Osteoblast (primary cell): Measurements from ENCODE around the gene VSTM1. TPM values are rescaled to one million over a fixed set of nuclear protein-coding genes. Genes with fewer than 3 reads are reported as not detected.

Experiments used
- DNase-seq: peaks from one replicate; pipeline ENCODE4 v3.0.0; 2011; ENCODE audit warnings: low spot score, mixed read lengths; ENCODE audit not compliant: insufficient read length; ENCODE audit errors: missing footprints
- H2AFZ ChIP-seq: 2 replicates; pipeline ENCODE4 v1.6.0; 2011; ENCODE audit warnings: mild to moderate bottlenecking, low read length
- H3K27ac ChIP-seq: 2 replicates; pipeline ENCODE4 v1.5.1; 2011; ENCODE audit warnings: mild to moderate bottlenecking, low read depth, low read length, moderate library complexity
- H3K27me3 ChIP-seq: 2 replicates; pipeline ENCODE4 v1.6.0; 2012; ENCODE audit warnings: mild to moderate bottlenecking, control low read depth, inconsistent platforms, low read length, moderate library complexity; ENCODE audit not compliant: insufficient read depth
- H3K36me3 ChIP-seq: 2 replicates; pipeline ENCODE4 v1.5.1; 2011; ENCODE audit warnings: mild to moderate bottlenecking, low read length, control low read depth, moderate library complexity; ENCODE audit not compliant: insufficient read depth
- H3K4me1 ChIP-seq: 2 replicates; pipeline ENCODE4 v1.5.1; 2011; ENCODE audit warnings: mild to moderate bottlenecking, low read length, control low read depth, moderate library complexity; ENCODE audit not compliant: insufficient read depth
- H3K4me2 ChIP-seq: 2 replicates; pipeline ENCODE4 v1.6.0; 2011; ENCODE audit warnings: mild to moderate bottlenecking, low read length; ENCODE audit not compliant: insufficient read depth
- H3K4me3 ChIP-seq: fragments of 200-600 bp; sonication (generic); 3 replicates; pipeline ENCODE4 v1.5.1; 2012; ENCODE audit warnings: mild to moderate bottlenecking, low read length, inconsistent platforms; ENCODE audit not compliant: insufficient read depth
- H3K79me2 ChIP-seq: 2 replicates; pipeline ENCODE4 v1.6.0; 2012; ENCODE audit warnings: mild to moderate bottlenecking, low read length, control low read depth, inconsistent platforms; ENCODE audit not compliant: insufficient read depth
- H3K9me3 ChIP-seq: 2 replicates; pipeline ENCODE4 v1.5.1; 2011; ENCODE audit warnings: low read depth, low read length, control low read depth
- H4K20me1 ChIP-seq: 2 replicates; pipeline ENCODE4 v1.6.0; 2012; ENCODE audit warnings: mild to moderate bottlenecking, low read length, control low read depth; ENCODE audit not compliant: insufficient read depth
- CTCF ChIP-seq: IDR thresholded peaks from 2 replicates; pipeline ENCODE4 v1.5.1; 2011; ENCODE audit warnings: mild to moderate bottlenecking, low read depth, low read length, moderate library complexity; ENCODE audit errors: extremely low read depth
- total RNA-seq: library from RNA; depleted of rRNA; stranded (reverse); fragments of >200 nt; gene quantifications from 2 replicates; pipeline ENCODE4 v1.2.3, GENCODE V29; 2012

The VSTM1 gene
- total RNA-seq, result not detected in 2 replicates

GRCh38 chr19:54063350-54064116, at the start of gene VSTM1:
TSS of gene VSTM1 (minus strand) at chr19:54063897. CDS start at chr19:54063777, 120 bp downstream.
- no peaks in the 10 kb centered on the region for H3K4me1 ChIP-seq
- no peaks in the 10 kb centered on the region for H3K27me3 ChIP-seq
- no peaks in the 10 kb centered on the region for H4K20me1 ChIP-seq
- no peaks in the 10 kb centered on the region for H3K79me2 ChIP-seq
- H3K36me3 ChIP-seq, result no peaks in the 10 kb centered on the region
- H3K27ac ChIP-seq, result no peak within 1 kb of the TSS
- H3K9me3 ChIP-seq, result no peaks in the 10 kb centered on the region
- H3K4me3 ChIP-seq, result no peak within 1 kb of the TSS
- DNase-seq, result peak; percentile 54
- no peak for TF ChIP-seq CTCF
- no peak within 1 kb of the TSS for H3K4me2 ChIP-seq
- no peak within 1 kb of the TSS for H2AFZ ChIP-seq

GRCh38 chr19:54109651-54110050, 46.0 kb upstream of the VSTM1 start:
- peaks cover 44% of the 10 kb centered on the region for H3K36me3 ChIP-seq
- H4K20me1 ChIP-seq, result peaks cover 2% of the 10 kb centered on the region
- H3K27ac ChIP-seq, result no peak overlapping the region
- H3K27me3 ChIP-seq, result no peaks in the 10 kb centered on the region
- no peak overlapping the region for H2AFZ ChIP-seq
- H3K4me3 ChIP-seq, result no peak overlapping the region
- no peaks in the 10 kb centered on the region for H3K9me3 ChIP-seq
- peaks cover 4% of the 10 kb centered on the region for H3K4me1 ChIP-seq
- H3K79me2 ChIP-seq, result peaks cover 32% of the 10 kb centered on the region
- DNase-seq, result no peak
- H3K4me2 ChIP-seq, result no peak overlapping the region
- TF ChIP-seq CTCF, result no peak

GRCh38 chr19:54108496-54108895, 44.8 kb upstream of the VSTM1 start:
- Histone ChIP-seq H3K4me2 (no peak overlapping the region), H3K27me3 (no peaks in the 10 kb centered on the region), H4K20me1 (peaks cover 2% of the 10 kb centered on the region), H2AFZ (no peak overlapping the region), H3K4me3 (no peak overlapping the region), H3K36me3 (peaks cover 44% of the 10 kb centered on the region), H3K4me1 (peaks cover 1% of the 10 kb centered on the region), H3K9me3 (no peaks in the 10 kb centered on the region), H3K79me2 (peaks cover 28% of the 10 kb centered on the region), H3K27ac (no peak overlapping the region)
- no peak for TF ChIP-seq CTCF
- DNase-seq, result peak; percentile 11

- Histone ChIP-seq H3K36me3 (peaks cover 44% of the 10 kb centered on the region), H3K4me2 (no peak overlapping the region), H3K9me3 (no peaks in the 10 kb centered on the region), H2AFZ (no peak overlapping the region), H3K27me3 (no peaks in the 10 kb centered on the region), H4K20me1 (peaks cover 2% of the 10 kb centered on the region), H3K4me3 (no peak overlapping the region), H3K79me2 (peaks cover 28% of the 10 kb centered on the region), H3K4me1 (peaks cover 5% of the 10 kb centered on the region), H3K27ac (no peak overlapping the region)
- DNase-seq, result peak; percentile 18
- no peak for TF ChIP-seq CTCF
Observed at GRCh38 chr19:54107876-54108490, 44.3 kb upstream of the VSTM1 start.
